NCI-H460 (cell line): ENCODE results near the gene BEND6. TPM values are rescaled to one million over a fixed set of nuclear protein-coding genes. Genes with fewer than 3 reads are reported as not detected.

ENCODE experiments used
- DNase-seq: peaks from one replicate; pipeline ENCODE4 v3.0.0-alpha.2; 2016; ENCODE audit warnings: low read depth; ENCODE audit errors: extremely low read depth
- total RNA-seq: library from RNA; depleted of rRNA; stranded (reverse); fragments of >200 nt; shearing (Covaris generic); gene quantifications from 2 replicates; pipeline ENCODE4 v1.2.3, GENCODE V29; 2014

Gene BEND6
- total RNA-seq, 1 experiment from 2014 or later: 2.7 TPM

DNA sequence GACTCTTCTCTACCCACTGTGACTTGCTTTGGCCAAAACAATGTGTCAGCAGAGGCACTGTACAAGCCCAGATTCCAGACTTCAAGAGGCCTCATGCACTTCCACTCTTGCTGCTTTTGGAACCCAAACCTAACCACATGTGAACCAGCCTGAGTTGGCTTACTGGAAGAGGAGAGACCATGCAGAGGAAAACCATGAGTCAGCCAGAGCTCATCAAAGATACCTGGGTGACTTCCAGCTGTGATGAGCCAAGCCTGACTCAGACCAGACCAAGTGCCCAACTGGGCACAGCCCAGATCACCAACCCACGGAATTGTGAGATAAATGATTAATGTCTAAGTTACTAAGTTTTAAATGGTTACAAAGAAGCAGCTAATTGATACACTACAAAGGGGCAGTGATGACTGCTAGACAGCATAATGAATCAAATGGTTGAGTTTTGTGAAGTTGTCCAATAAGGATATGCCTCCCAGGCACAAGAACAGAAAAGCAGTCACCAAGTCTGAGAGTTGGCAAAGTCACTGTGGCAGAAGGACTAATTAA, 16.2 kb upstream of the BEND6 start:
- peak; percentile 30 for DNase-seq

DNA sequence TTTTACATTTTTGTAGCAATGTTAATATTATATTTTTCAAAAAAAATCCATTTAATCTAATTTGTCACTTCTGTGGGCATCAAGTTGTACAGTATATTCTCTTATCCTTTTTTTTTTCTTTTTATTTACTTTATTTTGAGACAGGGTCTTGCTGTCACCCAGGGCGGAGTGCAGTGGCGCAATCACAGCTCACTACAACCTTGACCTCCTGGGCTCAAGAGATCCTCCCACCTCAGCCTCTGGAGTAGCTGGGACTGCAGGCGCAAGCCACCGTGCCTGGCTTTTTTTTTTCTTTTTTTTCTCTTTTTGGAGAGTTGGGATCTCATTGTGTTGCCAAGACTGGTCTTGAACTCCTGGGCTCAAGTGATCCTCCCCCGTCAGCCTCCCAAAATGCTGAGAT, 14.4 kb upstream of the BEND6 start:
- DNase-seq: no peak

DNA sequence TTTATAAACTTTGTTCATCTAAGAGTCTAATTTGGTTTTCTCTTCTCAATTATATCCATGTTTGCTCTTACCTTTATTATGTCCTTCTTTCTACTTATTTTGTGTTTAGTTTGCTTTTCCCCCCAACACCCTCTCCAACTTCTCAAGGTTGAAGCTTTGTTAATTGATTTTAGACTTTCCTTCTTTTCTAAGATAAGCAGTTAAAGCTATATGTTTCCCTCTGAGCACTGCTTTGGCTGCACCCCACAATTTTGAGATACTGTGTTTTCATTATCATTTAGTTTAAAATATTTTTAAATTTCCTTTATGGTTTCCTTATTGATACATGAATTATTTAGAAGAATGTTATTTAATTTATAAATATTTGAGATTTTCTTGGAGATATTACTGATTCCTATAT, 13.9 kb upstream of the BEND6 start:
- DNase-seq: no peak

DNA sequence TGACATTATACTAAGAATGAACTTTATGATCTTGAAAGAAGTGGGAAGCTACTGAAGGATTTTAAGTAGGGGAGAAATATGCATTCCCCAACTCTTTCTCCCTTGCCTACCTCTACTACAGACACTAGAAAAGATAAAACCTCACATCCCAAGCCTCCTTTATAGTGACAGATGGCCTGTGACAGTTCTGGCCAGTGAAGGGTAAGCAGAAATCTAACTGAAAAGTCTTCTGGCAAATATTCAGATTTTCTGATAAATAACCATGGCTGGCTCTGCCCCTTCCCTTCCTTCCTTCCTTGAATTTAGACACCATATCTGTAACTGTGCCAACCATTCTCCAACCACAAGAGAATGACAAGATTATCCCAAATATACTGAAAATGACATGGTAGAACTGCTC, 10.2 kb upstream of the BEND6 start:
- no peak for DNase-seq

DNA sequence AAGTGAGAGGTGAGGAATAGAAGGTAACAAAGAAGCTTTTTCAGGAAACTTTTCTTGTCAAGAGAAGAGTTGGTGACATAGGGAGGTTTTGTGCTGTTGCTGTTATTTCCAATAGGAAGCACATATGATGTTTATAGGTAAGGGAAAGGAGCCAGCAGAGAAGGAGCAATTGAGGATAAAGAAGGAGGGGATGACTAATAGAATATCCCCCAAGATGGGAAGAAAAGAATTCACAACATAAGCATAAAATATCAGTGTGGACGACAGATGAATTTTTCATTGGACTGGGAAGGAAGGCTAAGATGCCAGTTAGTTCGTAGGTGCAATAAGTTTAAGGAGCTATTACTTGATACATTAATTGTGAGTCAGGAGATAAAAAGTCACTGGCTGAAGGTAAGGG, 8.5 kb upstream of the BEND6 start:
- DNase-seq: no peak

DNA sequence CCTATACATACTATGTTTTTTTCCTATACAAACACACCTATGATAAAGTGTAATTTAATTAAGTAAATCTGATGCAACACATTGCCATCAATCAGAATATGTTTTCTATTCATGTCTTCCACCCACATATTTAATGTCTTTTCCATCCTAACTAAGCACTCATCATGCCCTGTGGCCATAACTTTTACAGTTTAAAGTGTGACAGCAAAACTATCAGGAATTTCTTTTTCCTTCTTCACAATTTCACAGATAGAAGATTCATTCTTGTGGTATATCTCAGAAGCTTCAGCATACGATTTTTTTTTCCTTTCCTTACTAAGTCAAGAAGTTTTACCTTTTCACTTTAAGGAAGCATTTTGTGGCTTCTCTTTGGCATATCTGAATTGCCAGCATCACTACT, 7.0 kb upstream of the BEND6 start:
- no peak for DNase-seq

DNA sequence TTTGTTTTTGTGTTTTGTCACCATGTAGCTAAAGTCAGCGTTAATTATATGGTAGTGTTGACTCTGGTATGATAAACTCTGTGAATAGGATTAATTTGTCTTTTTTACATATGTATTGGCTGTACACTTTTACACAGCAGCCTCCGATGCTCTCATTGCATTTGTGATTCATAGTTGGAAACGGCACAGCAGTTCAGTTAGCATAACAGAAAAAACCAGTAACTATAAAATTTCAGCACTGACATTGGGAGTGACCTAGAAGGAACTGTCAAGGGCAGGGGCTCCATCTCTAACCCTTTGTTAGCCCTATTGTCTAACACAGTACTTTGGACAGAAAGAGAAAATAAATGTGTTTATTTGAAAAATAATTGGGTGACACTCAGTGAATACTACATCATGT, 5.6 kb upstream of the BEND6 start:
- DNase-seq: no peak

DNA sequence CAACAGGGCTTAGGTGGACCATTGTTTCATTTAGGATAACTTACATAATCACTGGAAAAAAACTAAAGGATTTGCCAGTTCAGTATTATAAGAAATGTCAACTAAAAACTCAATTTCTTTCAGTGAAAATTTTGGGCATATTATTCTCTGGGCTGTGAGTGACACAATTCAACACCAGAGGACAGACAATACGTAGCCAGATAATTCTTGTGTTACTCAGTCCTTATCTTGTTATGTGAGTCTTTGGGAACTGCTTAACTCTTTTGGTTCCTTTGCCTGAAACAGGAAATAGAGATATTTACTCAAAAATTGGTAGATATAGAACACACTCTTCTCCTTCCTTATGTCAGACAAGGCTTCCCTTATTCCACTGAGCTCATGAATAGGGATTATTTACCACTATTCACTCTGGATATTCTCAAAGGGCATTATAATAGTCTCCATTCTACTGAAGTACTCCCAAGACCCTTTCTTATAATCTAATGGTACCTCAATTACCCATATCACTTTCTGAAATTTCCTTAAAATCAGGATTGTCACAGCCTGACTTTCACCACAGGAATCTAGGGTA, 4.9 kb upstream of the BEND6 start:
- no peak for DNase-seq

DNA sequence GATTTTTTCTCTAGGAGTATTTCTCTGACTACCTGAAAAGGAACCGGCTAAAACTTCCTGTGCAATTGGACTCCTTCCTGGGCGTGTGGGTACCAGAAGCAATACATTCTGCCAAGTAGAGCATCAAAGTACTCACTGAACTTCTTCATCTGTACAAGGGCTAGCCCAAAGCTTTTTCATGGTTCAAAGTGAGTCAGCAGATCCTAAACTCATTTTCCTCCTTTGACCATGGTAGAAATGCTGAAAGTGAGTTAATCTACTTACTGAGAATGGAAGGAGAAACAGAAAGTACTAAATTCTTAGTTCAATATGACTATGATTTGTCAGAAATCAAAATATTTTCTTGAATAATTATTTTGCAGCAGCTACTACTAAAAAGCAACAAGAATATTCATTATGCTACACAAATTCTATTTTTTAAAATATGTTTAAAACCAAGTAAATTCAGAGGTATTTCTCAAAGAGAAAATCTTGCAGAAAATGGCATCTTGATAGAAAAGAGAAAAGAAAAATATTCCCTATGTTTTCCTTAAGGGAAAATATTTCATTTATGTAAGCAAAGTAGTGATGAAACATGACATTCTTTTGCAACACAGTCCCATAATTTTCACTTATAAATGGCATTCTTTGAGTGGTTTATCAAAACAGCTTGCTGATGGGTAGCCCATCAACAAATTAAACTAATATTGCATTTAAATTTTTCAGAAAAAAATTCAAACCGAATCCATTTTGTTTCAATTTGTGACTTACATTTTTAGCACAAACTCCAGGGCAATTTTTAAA, 3.7 kb upstream of the BEND6 start:
- no peak for DNase-seq

DNA sequence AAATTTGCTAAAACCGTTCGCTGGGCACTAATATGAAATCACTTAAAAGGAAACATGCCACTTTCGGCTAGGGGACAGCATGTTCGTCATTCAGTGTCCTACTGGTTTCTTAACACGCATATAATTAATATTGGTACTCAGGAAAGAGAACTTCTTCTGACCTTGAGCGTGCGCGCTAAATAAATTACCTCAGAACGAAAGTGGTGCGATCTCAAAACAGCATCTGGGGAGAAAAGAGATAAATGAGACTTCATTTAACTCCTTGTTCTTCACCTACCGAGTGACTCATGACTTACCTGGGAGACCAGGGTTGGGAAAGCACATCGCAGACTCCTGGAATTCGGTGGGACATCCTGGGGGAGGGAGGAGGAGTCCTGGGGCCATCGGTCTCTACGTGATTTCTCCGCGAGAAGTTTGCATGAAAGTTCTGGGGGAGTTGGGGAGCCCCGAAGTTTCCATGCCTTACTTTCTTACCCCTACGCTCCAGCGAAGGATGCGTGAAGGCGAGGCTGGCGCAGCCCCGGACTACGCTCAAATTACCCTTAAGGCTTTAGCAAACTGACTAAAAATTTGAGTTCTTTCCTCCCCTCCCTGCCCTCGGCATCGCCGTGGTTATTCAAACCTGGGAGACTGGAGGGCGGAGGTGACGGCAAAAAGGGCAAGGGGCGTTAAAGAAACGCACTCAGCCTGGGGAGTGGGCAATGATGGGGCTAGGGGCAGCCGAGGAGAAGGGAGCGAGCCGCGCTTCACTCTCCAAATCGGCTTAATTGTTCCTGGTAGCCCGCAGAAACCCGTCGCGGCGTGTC, 1.1 kb upstream of the BEND6 start:
- DNase-seq: no peak

DNA sequence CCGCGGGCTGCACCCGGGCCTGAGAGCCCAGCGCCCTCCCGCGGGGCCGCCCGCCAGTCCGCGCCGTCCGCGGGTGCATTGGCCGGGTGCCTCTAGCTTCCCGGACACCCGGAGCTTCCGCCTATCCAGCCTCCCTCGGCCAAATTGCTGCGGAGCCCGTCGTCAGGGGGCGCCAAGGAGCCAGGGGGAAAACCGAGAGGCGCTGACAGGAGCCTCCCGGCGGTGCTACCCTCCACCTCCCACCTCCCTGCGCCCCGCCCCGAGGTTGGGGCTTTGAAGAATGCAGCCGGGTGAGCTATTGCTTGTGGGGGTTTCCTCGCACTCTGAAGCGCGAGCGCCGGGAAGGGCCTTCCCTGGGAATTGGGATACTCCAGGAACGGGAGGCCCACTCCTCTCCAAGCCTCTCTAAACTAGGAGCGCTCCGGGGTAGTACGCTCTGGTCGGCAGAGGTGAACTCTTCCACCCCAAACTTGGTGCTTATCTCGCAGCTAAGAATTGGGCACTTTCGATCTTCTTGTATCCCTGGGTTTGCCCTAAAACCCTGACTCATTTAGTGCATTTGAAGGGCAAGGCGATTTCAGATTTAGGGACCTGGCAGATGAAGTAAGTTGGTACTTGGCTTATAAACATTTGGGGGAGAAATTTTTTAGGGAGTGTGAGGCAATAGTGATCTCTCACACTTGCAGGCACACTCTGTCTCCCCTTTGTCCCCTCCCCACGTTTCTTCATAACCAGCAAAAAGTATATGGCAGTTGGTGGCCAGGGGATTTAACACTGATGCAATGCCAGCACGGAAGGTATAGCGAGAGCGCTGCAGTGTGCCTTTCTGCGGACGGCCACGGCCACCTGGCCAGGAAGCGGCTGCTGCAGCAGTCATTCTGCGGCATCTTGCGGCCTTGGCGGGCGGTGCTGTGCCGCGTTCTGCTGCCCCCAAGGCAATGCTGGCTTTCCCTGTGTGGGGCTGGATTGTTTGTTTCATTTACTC, 556 bp downstream of the BEND6 start:
- DNase-seq: peak; percentile 83

DNA sequence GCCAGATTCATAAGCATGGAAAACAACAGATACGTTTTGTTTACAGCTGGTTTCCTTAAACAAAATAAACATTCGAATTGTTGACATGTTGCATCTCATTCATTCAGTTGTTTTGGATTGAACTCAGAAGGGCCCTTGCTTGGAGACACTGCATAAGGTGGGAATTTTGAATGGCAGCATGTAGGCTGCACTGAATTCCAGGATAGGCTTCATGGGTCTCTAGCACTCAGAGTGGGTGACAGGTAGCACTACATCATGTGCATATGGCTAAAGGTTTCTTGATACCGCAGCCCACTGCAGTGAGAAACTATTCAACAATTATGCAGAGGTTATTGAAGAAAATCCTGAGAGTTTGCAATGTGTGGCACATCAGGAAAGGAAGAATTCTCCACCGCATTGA, 1.6 kb downstream of the BEND6 start:
- DNase-seq: no peak

DNA sequence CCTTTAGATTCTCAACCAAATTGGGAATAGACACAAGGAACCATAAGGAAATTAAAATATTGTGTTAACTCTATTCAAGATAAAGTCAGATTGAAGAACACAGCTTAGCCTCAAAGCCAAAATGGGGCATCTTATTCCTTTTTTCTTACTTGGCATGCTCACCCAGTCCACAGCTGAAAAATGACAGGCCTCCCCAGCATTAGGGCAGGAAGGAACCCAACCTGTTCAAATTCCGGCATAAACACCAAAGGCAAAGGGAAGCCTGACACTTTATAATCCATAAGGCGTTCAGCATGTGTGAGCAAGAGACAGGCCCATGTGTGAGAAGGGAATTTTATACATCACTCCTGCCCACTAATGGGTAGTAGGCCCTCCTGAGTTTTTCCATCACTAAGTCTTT, 2.9 kb downstream of the BEND6 start:
- DNase-seq: no peak

DNA sequence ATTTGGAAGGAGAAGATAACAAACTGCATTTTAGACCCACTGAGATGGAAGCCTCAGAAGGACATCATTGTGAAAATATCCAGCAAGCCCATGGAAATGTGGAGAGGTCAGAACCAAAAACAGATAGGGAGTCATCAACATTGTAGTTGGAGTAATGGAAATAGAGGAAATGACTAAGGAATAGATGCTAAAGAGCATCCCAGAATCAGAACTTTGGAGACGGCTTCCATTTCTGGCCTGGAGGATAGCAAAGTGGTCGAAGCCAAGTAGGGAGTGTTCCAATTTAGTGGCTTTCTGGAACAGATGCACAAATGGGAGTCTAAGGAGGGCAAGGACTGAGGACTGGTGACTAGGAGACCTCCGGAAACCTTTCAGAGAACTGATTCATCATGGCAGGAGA, 3.6 kb downstream of the BEND6 start:
- no peak for DNase-seq

DNA sequence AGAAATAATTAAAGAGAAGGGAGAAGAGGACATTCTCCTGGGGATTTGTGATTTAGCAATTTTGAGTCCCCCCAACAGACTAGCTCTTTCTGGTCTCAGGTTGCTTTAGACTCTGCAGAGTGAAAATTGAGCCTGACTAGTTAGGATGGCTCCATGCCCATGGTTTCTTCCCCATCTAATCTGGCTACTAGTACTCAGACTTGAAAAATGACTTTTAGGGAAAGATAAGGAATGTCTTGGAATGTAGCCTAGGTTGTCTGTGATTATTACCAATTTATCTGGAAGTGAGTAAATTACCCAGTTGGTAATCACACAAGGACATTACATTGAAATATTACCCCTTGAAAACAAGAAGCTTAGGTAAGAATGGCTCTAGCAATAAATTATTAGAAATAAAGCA, 4.2 kb downstream of the BEND6 start:
- no peak for DNase-seq

DNA sequence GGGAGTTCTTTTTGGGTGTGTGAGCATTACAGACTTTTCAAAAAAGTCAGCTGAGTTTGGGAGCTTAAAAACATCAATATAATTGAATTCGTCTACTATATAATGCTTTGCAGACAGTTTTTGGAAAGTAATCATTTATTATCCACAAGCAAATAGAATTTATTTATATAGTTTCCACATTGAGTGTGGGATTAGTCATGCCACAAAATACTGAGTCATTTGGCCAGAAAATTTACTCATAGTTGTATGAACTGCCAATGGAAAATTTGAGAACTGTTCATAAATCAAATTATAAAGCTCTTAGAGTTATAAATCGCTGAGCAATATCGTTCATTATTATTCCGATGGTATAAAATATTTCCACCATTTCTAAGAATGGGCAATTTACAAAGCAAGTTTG, 5.0 kb downstream of the BEND6 start:
- DNase-seq: no peak

DNA sequence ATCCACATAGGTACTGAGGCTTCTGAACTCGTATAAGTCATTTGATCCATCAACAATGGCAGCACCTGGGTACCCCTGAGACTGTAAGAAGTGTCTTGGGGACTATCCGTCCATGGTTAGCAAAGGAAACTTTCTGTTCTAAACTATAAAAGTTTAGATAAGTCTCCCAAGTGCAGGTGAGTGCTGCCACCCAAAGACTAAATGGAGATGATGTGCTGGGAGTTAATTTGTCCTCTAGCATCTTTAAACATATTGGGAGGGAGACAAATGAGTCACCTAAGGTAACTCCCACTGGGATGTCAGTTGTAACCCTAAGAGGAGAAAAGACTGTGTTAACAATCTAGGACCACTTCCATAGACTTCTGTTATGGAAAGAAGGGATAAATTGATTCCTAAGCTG, 6.2 kb downstream of the BEND6 start:
- no peak for DNase-seq

DNA sequence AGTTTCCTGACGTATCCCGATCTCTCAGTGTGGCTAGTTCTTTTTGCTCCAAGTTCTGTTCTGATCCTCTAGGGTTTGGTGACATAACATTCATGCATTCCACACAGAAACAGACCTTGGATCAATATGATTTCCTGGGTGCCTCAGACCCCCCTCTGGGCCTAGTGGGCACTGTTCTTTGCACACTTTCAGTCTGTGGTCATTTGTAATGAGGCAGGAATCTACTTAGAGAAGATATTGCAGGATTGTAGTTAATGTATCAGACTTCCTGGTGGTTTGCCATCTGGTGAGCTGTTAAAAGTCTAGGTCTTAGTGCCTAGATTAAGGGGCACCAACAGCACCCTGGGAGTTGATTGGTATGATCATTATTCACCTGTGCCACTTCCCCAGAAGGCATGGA, 7.5 kb downstream of the BEND6 start:
- DNase-seq: no peak

DNA sequence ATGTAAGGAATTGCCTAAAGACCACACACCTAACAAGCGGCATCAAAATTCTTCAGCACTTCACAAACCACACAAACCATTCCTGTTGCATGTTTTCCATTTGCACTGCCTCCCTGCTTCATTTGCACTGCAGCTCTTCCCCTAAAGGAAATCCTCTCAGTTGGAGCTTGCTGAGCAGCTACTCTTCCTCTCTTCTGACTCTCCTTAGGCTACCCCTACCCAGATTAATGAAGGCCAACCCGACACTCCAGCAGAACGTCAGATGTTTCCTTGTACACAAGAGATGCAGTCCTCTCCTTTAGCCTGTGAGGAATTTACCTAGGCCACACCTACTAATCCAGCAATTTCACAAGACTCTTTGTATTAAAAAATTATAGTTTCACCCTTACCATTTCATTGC, 8.1 kb downstream of the BEND6 start:
- no peak for DNase-seq

DNA sequence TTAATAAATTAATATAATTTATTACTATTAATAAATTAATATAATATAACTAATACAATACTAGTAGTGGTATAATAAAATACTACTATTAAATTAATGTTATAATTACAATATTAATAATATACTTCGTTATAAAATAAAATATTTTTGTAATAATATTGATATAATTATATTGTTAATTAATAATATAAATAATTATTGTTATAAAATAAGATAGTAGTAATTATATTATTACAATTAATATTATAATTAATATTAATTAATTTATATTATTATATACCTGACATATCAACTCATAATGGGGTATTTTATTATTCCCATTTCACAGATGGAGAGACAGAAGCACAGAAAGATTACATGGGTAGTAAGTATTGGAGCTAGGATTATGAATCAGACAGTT, 8.9 kb downstream of the BEND6 start:
- DNase-seq: no peak
